SK-N-MC (cell line): ENCODE data around the gene AADACL4.

Experiments used
- EZH2 ChIP-seq: fragments of 200-600 bp; sonication (generic); IDR thresholded peaks from one replicate; pipeline ENCODE4 v1.6.1; 2017; ENCODE audit warnings: antibody characterized with exemption
- POLR2AphosphoS5 ChIP-seq: IDR thresholded peaks from 2 replicates; pipeline ENCODE4 v1.6.1; 2012; ENCODE audit warnings: mild to moderate bottlenecking, low read depth, low read length, borderline replicate concordance

GRCh38 chr1:12697397-12697796 is 53.5 kb downstream of the AADACL4 start:
- TF ChIP-seq EZH2 (no peak), POLR2AphosphoS5 (no peak)
